ENCODE results near the gene KPNA3. TPM values are rescaled to one million over a fixed set of nuclear protein-coding genes. Genes with fewer than 3 reads are reported as not detected.
"Not testable (repeated sequence)": the region's sequence is repeated elsewhere in the genome, so short reads cannot be mapped to it uniquely, and the experiment has no call there.

The KPNA3 gene
- total and polyA plus RNA-seq, 7 donors, result 32.3 to 157 (median 127) TPM

DNA sequence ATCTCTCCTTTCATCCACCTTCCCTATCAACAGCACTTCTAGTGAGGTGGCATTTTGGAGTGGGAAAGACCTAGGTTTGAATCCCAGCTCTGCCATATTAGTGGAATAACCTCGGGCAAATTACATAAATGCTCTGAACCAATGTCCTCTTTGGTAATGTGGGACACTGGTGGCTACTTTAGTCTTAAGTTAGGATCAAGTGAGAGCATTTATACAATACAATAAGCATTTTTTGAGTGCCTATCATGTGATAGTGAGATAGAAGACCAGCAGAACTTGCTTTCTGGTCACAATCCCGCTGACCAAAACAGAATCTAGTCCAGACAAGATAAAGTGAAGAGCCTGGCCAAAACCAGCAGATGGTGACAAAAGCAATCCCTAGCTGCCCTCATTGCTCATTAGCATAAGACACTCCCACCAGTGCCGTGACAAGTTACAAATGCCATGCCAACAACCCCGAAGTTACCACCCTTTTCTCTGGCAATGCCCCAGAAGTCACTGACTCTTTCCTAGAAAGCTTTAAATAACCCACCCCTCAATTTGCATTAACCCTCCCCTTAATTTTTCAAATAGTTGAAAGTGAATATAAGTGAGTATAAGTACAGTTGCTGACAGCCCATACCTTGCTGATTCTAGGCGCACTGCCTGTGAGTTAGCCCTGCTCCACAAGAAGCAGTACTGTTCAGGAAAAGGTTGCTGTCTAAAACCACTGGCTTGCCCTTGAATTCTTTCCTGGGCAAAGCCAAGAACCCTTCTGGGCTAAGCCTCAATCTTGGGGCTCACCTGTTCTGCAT lies 28.9 kb upstream of the KPNA3 start:
- ATAC-seq, result no peak
- intact Hi-C loops (cut with DNase I), result no loop called here
- no peaks in the 10 kb centered on the region for H3K9me3 ChIP-seq
- H3K36me3 ChIP-seq (ENCODE audit: insufficient read depth in 1 of 2, low read depth in 1 of 2), result peaks cover 0 to 3% of the 10 kb centered on the region in 2 donors
- no peak overlapping the region for H3K27ac ChIP-seq
- no peak overlapping the region for H3K4me3 ChIP-seq
- 57 to 61% (median 57%) methylated on average over 5 of the region's 5 CpGs for WGBS, 3 donors
- DNase-seq, result no peak
- H3K27me3 ChIP-seq (ENCODE audit: insufficient read depth in 3 of 3, low read length in 2 of 3), result no peaks in the 10 kb centered on the region
- no peaks in the 10 kb centered on the region for H3K4me1 ChIP-seq
- TF ChIP-seq CTCF (IDR thresholded peaks at IDR 0.05), result no peak

DNA sequence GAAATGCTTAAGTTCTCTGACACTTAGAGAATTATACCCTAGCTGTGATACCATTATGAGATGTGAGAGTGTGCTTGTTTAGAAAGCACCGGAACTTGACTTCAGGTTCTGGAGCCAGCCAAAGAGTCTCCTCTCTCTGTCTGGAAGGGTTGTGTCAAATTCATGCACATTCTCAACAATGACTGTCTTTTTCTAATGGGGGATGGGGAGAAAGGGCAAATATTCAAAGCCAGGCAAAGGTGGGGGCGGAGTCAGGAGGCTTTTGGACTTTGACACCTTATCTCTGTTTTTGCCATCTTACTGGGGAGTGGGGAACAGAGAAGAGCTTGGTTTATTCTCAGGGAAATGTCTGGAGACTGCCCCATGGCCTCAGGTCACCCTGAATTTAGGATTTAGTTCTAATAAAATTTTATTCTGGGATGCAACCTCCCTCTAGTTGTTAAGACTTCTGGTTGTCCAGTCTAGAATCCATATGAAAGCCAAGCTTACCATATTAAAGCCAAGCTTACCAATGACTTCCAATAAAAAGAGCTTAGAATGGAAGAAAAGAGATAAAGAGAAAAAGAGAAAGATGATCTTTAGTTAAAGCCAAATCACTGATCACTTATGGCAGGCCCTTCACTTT lies 28.2 kb upstream of the KPNA3 start:
- TF ChIP-seq CTCF (IDR thresholded peaks at IDR 0.05), result no peak
- H3K4me1 ChIP-seq, result no peaks in the 10 kb centered on the region
- H3K9me3 ChIP-seq, result no peaks in the 10 kb centered on the region
- H3K36me3 ChIP-seq (ENCODE audit: insufficient read depth in 1 of 2, low read depth in 1 of 2), result peaks cover 0 to 3% of the 10 kb centered on the region in 2 donors
- WGBS, 3 donors, result 88 to 94% (median 90%) methylated on average over 2 of the region's 2 CpGs
- intact Hi-C loops (cut with DNase I), result no loop called here
- no peak overlapping the region for H3K4me3 ChIP-seq
- H3K27ac ChIP-seq, result no peak overlapping the region
- H3K27me3 ChIP-seq (ENCODE audit: insufficient read depth in 3 of 3, low read length in 2 of 3), result no peaks in the 10 kb centered on the region
- ATAC-seq (no peak), DNase-seq (no peak)

DNA sequence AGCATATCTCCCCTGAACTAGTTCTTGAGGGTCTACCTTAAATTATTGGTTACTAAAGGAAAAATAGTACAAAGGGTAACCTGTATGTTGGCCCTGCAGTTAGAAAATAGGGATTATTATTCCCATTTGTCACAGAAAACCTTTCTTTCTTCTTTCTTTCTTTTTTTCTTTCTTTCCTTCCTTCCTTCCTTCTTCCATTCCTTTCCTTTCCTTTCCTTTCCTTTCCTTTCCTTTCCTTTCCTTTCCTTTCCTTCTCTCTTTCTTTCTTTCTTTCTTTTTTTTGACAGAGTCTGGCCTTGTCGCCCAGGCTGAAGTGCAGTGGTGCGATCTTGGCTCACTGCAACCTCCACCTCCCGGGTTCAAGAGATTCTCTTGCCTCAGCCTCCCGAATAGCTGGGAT lies 23.6 kb upstream of the KPNA3 start:
- H3K27me3 ChIP-seq (ENCODE audit: insufficient read depth in 3 of 3, low read length in 2 of 3); intact Hi-C loops (cut with DNase I); H3K36me3 ChIP-seq (ENCODE audit: insufficient read depth in 1 of 2, low read depth in 1 of 2); H3K4me3 ChIP-seq; ATAC-seq; H3K9me3 ChIP-seq; H3K27ac ChIP-seq; DNase-seq; H3K4me1 ChIP-seq: not testable (repeated sequence)
- whole genome bisulfite sequencing, 3 donors, result 93 to 97% (median 97%) methylated on average over 4 of the region's 4 CpGs

GRCh38 chr13:49814551-49815270 lies 22.2 kb upstream of the KPNA3 start:
- WGBS, 3 donors, result 87 to 89% (median 89%) methylated on average over 7 of the region's 7 CpGs
- DNase-seq (no peak), ATAC-seq (no peak)
- H3K36me3 ChIP-seq (ENCODE audit: insufficient read depth in 1 of 2, low read depth in 1 of 2), result no peaks in the 10 kb centered on the region
- no peaks in the 10 kb centered on the region for H3K9me3 ChIP-seq
- TF ChIP-seq CTCF (IDR thresholded peaks at IDR 0.05), result no peak
- intact Hi-C loops (cut with DNase I), result no loop called here
- H3K27ac ChIP-seq, result no peak overlapping the region
- H3K4me1 ChIP-seq, result no peaks in the 10 kb centered on the region
- no peak overlapping the region for H3K4me3 ChIP-seq
- no peaks in the 10 kb centered on the region for H3K27me3 ChIP-seq (ENCODE audit: insufficient read depth in 3 of 3, low read length in 2 of 3)

DNA sequence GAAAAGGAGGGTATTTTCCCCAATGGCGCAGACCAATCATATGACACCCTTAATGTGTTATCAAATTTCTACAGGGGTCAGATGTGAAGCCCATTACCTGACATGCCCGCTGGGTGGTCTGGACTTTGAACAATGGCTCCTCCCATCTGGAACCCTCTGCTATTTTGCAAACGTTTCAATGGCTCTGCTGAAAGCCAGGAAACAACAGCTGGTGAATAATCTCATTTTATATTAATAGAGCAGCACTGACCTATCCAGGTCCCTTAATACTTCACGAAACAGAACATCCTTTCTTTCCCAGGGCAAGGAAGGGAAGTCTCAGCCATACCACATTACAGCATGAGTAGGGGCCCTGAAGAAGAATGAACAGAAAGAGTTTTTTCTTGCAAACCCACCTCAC lies 20.3 kb upstream of the KPNA3 start:
- no peaks in the 10 kb centered on the region for H3K9me3 ChIP-seq
- no peak for TF ChIP-seq CTCF (IDR thresholded peaks at IDR 0.05)
- 20 to 33% (median 33%) methylated on average over 4 of the region's 4 CpGs for WGBS, 3 donors
- no peaks in the 10 kb centered on the region for H3K36me3 ChIP-seq (ENCODE audit: insufficient read depth in 1 of 2, low read depth in 1 of 2)
- no peaks in the 10 kb centered on the region for H3K27me3 ChIP-seq (ENCODE audit: insufficient read depth in 3 of 3, low read length in 2 of 3)
- no peaks in the 10 kb centered on the region for H3K4me1 ChIP-seq
- H3K4me3 ChIP-seq, result peak overlapping the region; percentile 47
- no peak for DNase-seq
- intact Hi-C loops (cut with DNase I), result no loop called here
- ATAC-seq, result peak; percentile 74 to 81 (median 77)
- peak overlapping the region; percentile 73 for H3K27ac ChIP-seq
